Heart left ventricle (tissue), 16 donors: ENCODE measurements around the gene BDKRB2. TPM values are rescaled to one million over a fixed set of nuclear protein-coding genes. Genes with fewer than 3 reads are reported as not detected.

ENCODE experiments used
- ATAC-seq, 4 donors: fragments of 200-7000 bp; cut with Tn5 transposase; one replicate each; pipeline ENCODE4 v1.9.1; 2020 to 2022; ENCODE audit warnings: moderate library complexity in 4 of 4, mild to moderate bottlenecking in 3 of 4, moderate number of reproducible peaks in 1 of 4
- DNase-seq, 5 donors: peaks; one replicate each; pipeline ENCODE4 v3.0.0-alpha.2; 2020
- H3K27ac ChIP-seq, 12 donors: fragments of 200-600 bp; sonication (generic) in 4 of 12; one replicate each; pipeline versions ENCODE4 v1.5.0 to v1.8.0; 2016 to 2022; ENCODE audit warnings: mild to moderate bottlenecking in 2 of 12
- H3K27me3 ChIP-seq, 9 donors: fragments of 200-600 bp; sonication (generic) in 2 of 9; one replicate each; pipeline versions ENCODE4 v1.5.1 to v1.8.0; 2016 to 2022; ENCODE audit warnings: mild to moderate bottlenecking in 3 of 9
- H3K36me3 ChIP-seq, 9 donors: fragments of 200-600 bp; sonication (generic) in 2 of 9; one replicate each; pipeline versions ENCODE4 v1.5.0 to v1.8.0; 2018 to 2022; ENCODE audit warnings: mild to moderate bottlenecking in 2 of 9
- H3K4me1 ChIP-seq, 12 donors: fragments of 200-600 bp; sonication (generic) in 4 of 12; one replicate each; pipeline versions ENCODE4 v1.5.0 to v1.8.0; 2016 to 2022; ENCODE audit warnings: mild to moderate bottlenecking in 3 of 12
- H3K4me3 ChIP-seq, 12 donors: fragments of 200-600 bp; sonication (generic) in 4 of 12; one replicate each; pipeline versions ENCODE4 v1.5.0 to v1.8.0; 2017 to 2022; ENCODE audit warnings: mild to moderate bottlenecking in 9 of 12, moderate library complexity in 4 of 12
- H3K9me3 ChIP-seq, 12 donors: fragments of 200-600 bp; sonication (generic) in 4 of 12; one replicate each; pipeline versions ENCODE4 v1.5.0 to v1.8.0; 2016 to 2022; ENCODE audit warnings: mild to moderate bottlenecking in 1 of 12
- CTCF ChIP-seq, 12 donors: fragments of 200-600 bp; sonication (generic) in 4 of 12; IDR thresholded peaks; one replicate each; pipeline versions ENCODE4 v1.5.0 to v1.8.0; 2018 to 2022; ENCODE audit warnings: antibody characterized with exemption in 12 of 12, mild to moderate bottlenecking in 5 of 12
- POLR2A ChIP-seq, 2 donors: fragments of 450-650 bp; IDR thresholded peaks; one replicate each; pipeline ENCODE4 v1.6.1; 2017; ENCODE audit warnings: antibody characterized with exemption in 2 of 2, mild to moderate bottlenecking in 2 of 2, moderate library complexity in 2 of 2
- WGBS, 4 donors: extraction: QIAGEN DNeasy Blood & Tissue Kit in 2 of 4; methylation state at CpG; one replicate each; pipeline versions ENCODE4 v1.1.5 to v1.1.7; 2013 to 2018; 5-methylcytosine and 5-hydroxymethylcytosine counted together
- intact Hi-C, 10 donors: fragments of 100-400 bp; cut with DNase I; formaldehyde crosslinking; loops; one replicate each; pipeline versions ENCODE4 v1.11.1 to v1.14.2; 2022
- polyA plus RNA-seq, 2 donors: library from polyadenylated mRNA; stranded (reverse); fragments of 200-250 nt; gene quantifications; one replicate each; pipeline ENCODE4 v1.2.3, GENCODE V29; 2013
- total RNA-seq, 9 donors: library from RNA; depleted of rRNA in 2 of 9; stranded (reverse); fragments of >200 nt in 2 of 9; fragmentation: NEBNext Ultra II Directional in 3 of 9; extraction: Animal tissue kit (Norgen Biotek cat#: 25700) in 3 of 9; gene quantifications; one replicate each; pipeline versions ENCODE4 v1.1.0 to v1.2.4, GENCODE V29; 2016 to 2023
- donor health status: ischemic (EF 13 %, LVEDD 7.1; RV severe dilation, severe dysfunction).
- donor health status: healthy with polysubstance abuse.
- donor health status: DM: no; HTN: yes; CAD: no.
- donor health status: DM: no; HTN: no; CAD: no.
- donor health status: ischemic (EF 25% LVEDD 6.9; RV normal size, moderate dysfunction).
- donor health status: ischemic (EF 25% LVEDD 5.7; RV mildly dilated, moderate dysfunction).
- donor health status: healthy.
- donor health status: DM: yes; HTN: yes; CAD: no.
- donor health status: ischemic (EF 35%, LVEDD 5.7; RV mildly dilated, moderate dysfunction).
- donor health status: nonischemic (EF 11% LVEDD 7.7; RV severe dilation, severe dysfunction).
- donor health status: DM: yes; HTN: yes; CAD: no.
- donor health status: PGD.
- donor health status: ischemic (EF 29% LVEDD 5.4; RV normal size, mild dysfunction).
- donor health status: nonischemic (EF 23%, LVEDD 6.1; RV moderate dilation, normal function).

The BDKRB2 gene
- total and polyA plus RNA-seq, 11 donors, result 0.14 to 3.3 (median 0.63) TPM

- Histone ChIP-seq H3K4me3 (no peak overlapping the region), H3K27ac (no peak overlapping the region), H3K36me3 (no peaks in the 10 kb centered on the region), H3K4me1 (no peaks in the 10 kb centered on the region), H3K27me3 (peaks cover 0 to 2% (median 0%) of the 10 kb centered on the region in 9 donors), H3K9me3 (peaks cover 0 to 13% (median 4%) of the 10 kb centered on the region in 12 donors)
- TF ChIP-seq POLR2A (IDR thresholded peaks at IDR 0.05) (no peak), CTCF (IDR thresholded peaks at IDR 0.05) (no peak)
- WGBS, 4 donors, result 87 to 91% (median 89%) methylated on average over 14 of the region's 14 CpGs
- ATAC-seq, result no peak
- intact Hi-C loops, result loop anchor here in 1 of 10 donors (5.0 kb wide), 1 partner anchor 252 kb away; no protein-coding TSS in a partner anchor
- no peak for DNase-seq
Measured at GRCh38 chr14:96264200-96264553, 59.5 kb downstream of the BDKRB2 start.

GRCh38 chr14:96264853-96265252 lies 60.2 kb downstream of the BDKRB2 start:
- H3K4me3 ChIP-seq, result no peak overlapping the region
- TF ChIP-seq CTCF (IDR thresholded peaks at IDR 0.05) (peak in 1 of 12 donors; percentile 3), POLR2A (IDR thresholded peaks at IDR 0.05) (no peak)
- no peaks in the 10 kb centered on the region for H3K36me3 ChIP-seq
- no peak overlapping the region for H3K27ac ChIP-seq
- peaks cover 0 to 2% (median 0%) of the 10 kb centered on the region in 9 donors for H3K27me3 ChIP-seq
- DNase-seq, result no peak
- H3K9me3 ChIP-seq, result peaks cover 0 to 7% (median under 1%) of the 10 kb centered on the region in 12 donors
- intact Hi-C loops, result loop anchor here in 1 of 10 donors (5.0 kb wide), 1 partner anchor 253 kb away; no protein-coding TSS in a partner anchor
- H3K4me1 ChIP-seq, result no peaks in the 10 kb centered on the region
- no peak for ATAC-seq
- WGBS, 4 donors, result 72 to 79% (median 74%) methylated on average over 3 of the region's 3 CpGs

- Histone ChIP-seq H3K27me3 (peaks cover 0 to 2% (median 0%) of the 10 kb centered on the region in 9 donors), H3K4me1 (no peaks in the 10 kb centered on the region), H3K36me3 (no peaks in the 10 kb centered on the region), H3K9me3 (no peaks in the 10 kb centered on the region), H3K27ac (no peak overlapping the region), H3K4me3 (no peak overlapping the region)
- ATAC-seq (no peak), DNase-seq (no peak)
- WGBS, 4 donors, result 66 to 75% (median 71%) methylated on average over 16 of the region's 16 CpGs
- no peak for TF ChIP-seq CTCF (IDR thresholded peaks at IDR 0.05)
- no peak for TF ChIP-seq POLR2A (IDR thresholded peaks at IDR 0.05)
- intact Hi-C loops, result no loop called here
Measured at GRCh38 chr14:96265383-96266095, 60.9 kb downstream of the BDKRB2 start.

- Histone ChIP-seq H3K4me1 (no peaks in the 10 kb centered on the region), H3K9me3 (peaks cover 0 to 15% (median 0%) of the 10 kb centered on the region in 12 donors), H3K36me3 (no peaks in the 10 kb centered on the region), H3K4me3 (no peak overlapping the region), H3K27me3 (peaks cover 0 to 2% (median 0%) of the 10 kb centered on the region in 9 donors), H3K27ac (no peak overlapping the region)
- intact Hi-C loops, result no loop called here
- TF ChIP-seq POLR2A (IDR thresholded peaks at IDR 0.05) (no peak), CTCF (IDR thresholded peaks at IDR 0.05) (no peak)
- WGBS, 4 donors, result 0 to 17% (median 13%) methylated on average over 2 to 3 of the region's 3 CpGs
- no peak for ATAC-seq
- DNase-seq, result no peak
Measured at GRCh38 chr14:96267336-96267735, 62.7 kb downstream of the BDKRB2 start.
